ENCODE results near the gene IRX5.

DNA sequence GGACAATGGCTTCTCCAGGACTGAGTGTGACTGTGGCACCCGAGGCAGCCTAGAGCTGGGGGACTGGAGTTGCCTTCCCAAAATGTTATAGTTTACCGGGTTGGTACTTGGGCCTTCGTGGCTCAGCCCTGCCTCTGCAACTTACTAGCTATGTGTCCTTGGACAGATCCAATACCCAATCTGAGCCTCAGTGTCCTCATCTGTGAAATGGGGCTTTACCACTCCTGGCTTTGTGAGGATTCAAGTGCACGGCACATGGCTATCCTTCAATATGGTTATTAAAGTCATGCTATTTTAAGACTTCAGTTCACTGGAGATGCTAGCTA is 9.6 kb downstream of the IRX5 start:
- TF ChIP-seq, protein P1, sequence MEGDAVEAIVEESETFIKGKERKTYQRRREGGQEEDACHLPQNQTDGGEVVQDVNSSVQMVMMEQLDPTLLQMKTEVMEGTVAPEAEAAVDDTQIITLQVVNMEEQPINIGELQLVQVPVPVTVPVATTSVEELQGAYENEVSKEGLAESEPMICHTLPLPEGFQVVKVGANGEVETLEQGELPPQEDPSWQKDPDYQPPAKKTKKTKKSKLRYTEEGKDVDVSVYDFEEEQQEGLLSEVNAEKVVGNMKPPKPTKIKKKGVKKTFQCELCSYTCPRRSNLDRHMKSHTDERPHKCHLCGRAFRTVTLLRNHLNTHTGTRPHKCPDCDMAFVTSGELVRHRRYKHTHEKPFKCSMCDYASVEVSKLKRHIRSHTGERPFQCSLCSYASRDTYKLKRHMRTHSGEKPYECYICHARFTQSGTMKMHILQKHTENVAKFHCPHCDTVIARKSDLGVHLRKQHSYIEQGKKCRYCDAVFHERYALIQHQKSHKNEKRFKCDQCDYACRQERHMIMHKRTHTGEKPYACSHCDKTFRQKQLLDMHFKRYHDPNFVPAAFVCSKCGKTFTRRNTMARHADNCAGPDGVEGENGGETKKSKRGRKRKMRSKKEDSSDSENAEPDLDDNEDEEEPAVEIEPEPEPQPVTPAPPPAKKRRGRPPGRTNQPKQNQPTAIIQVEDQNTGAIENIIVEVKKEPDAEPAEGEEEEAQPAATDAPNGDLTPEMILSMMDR (IDR thresholded peaks at IDR 0.05) = no peak
- no peak for TF ChIP-seq POLR2A (IDR thresholded peaks at IDR 0.05)
- TF ChIP-seq EP300 (IDR thresholded peaks at IDR 0.05) = no peak

Data from stomach (tissue), 4 donors.